Endothelial cell of umbilical vein (primary cell): ENCODE results near the gene COL15A1. TPM values are rescaled to one million over a fixed set of nuclear protein-coding genes. Genes with fewer than 3 reads are reported as not detected.

Experiments
- BruUV-seq: library from RNA; stranded (reverse); fragments of 400-500 nt; replicated peaks from 2 replicates; lab custom pipeline; 2021; lab: Mats Ljungman, UMichigan
- CTCF ChIA-PET: fragments of 300-600, 350-600 bp; sonication (Branson Sonifier 250); formaldehyde crosslinking; loops from one replicate; lab custom pipeline; 2021; ENCODE audit warnings: antibody characterized with exemption, inconsistent platforms; lab: Charles Lee
- POLR2A ChIA-PET: fragments of 300-600, 350-600 bp; sonication (Branson Sonifier 250); formaldehyde crosslinking; loops from one replicate; lab custom pipeline; 2021; ENCODE audit warnings: antibody characterized with exemption, inconsistent platforms; lab: Charles Lee
- DNase-seq: peaks from one replicate; pipeline ENCODE4 v3.0.0-alpha.2; 2011; ENCODE audit warnings: low read depth, low spot score
- FAIRE-seq: peaks from 2 replicates; lab custom pipeline; 2011; peaks lifted over from hg19 to GRCh38; lab: Jason Lieb, UNC
- H2AFZ ChIP-seq: 2 replicates; pipeline ENCODE4 v1.6.0; 2012; ENCODE audit warnings: low read depth, low read length, control low read depth, inconsistent platforms
- H3K27ac ChIP-seq: 2 replicates; pipeline ENCODE4 v1.5.1; 2011; ENCODE audit warnings: low read depth, mild to moderate bottlenecking, control low read depth, low read length, moderate library complexity; ENCODE audit not compliant: insufficient read depth
- H3K27me3 ChIP-seq, 2 experiments: 2 replicates each; pipeline versions ENCODE4 v1.6.0 to v1.6.1; 2011; ENCODE audit warnings: low read length in 2 of 2, mixed read lengths in 1 of 2; ENCODE audit not compliant: control insufficient read depth in 2 of 2, insufficient read depth in 2 of 2
- H3K36me3 ChIP-seq, 2 experiments: 2 replicates in 1 of 2; 3 replicates in 1 of 2; pipeline ENCODE4 v1.5.1; 2011; ENCODE audit warnings: low read length in 2 of 2, mild to moderate bottlenecking in 1 of 2, moderate library complexity in 1 of 2; ENCODE audit not compliant: control insufficient read depth in 2 of 2, insufficient read depth in 2 of 2; ENCODE audit errors: extremely low read depth in 1 of 2
- H3K4me1 ChIP-seq: 3 replicates; pipeline ENCODE4 v1.5.1; 2011; ENCODE audit warnings: mild to moderate bottlenecking, low read length; ENCODE audit not compliant: control insufficient read depth, insufficient read depth; ENCODE audit errors: extremely low read depth
- H3K4me2 ChIP-seq: 2 replicates; pipeline ENCODE4 v1.6.1; 2011; ENCODE audit warnings: low read length, control low read depth, mixed read lengths; ENCODE audit not compliant: insufficient read depth
- H3K4me3 ChIP-seq, 3 experiments: fragments of 200-600 bp in 1 of 3; sonication (generic), shearing (Covaris generic) in 1 of 3; replicated peaks in 1 of 3; 2 replicates each; pipeline ENCODE4 v1.5.1; 2011 to 2016; ENCODE audit warnings: control low read depth in 3 of 3, low read length in 3 of 3, mild to moderate bottlenecking in 2 of 3, inconsistent platforms in 1 of 3, low read depth in 1 of 3, moderate library complexity in 1 of 3; ENCODE audit not compliant: insufficient read depth in 1 of 3
- H3K79me2 ChIP-seq: 2 replicates; pipeline ENCODE4 v1.6.0; 2012; ENCODE audit warnings: low read length, inconsistent platforms; ENCODE audit not compliant: control insufficient read depth, insufficient read depth
- H3K9ac ChIP-seq: replicated peaks from 2 replicates; pipeline ENCODE3; 2011; ENCODE audit warnings: low read length, control low read depth; ENCODE audit not compliant: insufficient read depth; ENCODE audit errors: extremely low read depth
- H3K9me1 ChIP-seq: replicated peaks from 3 replicates; pipeline ENCODE4 v1.6.0; 2011; ENCODE audit warnings: mild to moderate bottlenecking, low read length; ENCODE audit not compliant: control insufficient read depth, insufficient read depth; ENCODE audit errors: extremely low read depth
- H3K9me3 ChIP-seq: replicated peaks from 2 replicates; pipeline ENCODE4 v1.5.1; 2012; ENCODE audit warnings: low read length, inconsistent platforms; ENCODE audit not compliant: control insufficient read depth, insufficient read depth
- H4K20me1 ChIP-seq: replicated peaks from 2 replicates; pipeline ENCODE3; 2011; ENCODE audit warnings: mild to moderate bottlenecking, low read length; ENCODE audit not compliant: control insufficient read depth, insufficient read depth; ENCODE audit errors: extremely low read depth
- CTCF ChIP-seq, 2 donors: IDR thresholded peaks; 1 replicate in 1 of 2; 2 replicates in 1 of 2; pipeline ENCODE4 v1.5.1; 2011; ENCODE audit warnings: low read length in 2 of 2, mild to moderate bottlenecking in 2 of 2, moderate library complexity in 2 of 2, control low read depth in 1 of 2, inconsistent platforms in 1 of 2, low read depth in 1 of 2; ENCODE audit not compliant: insufficient read depth in 1 of 2; ENCODE audit errors: extremely low read depth in 1 of 2
- EZH2 ChIP-seq: IDR thresholded peaks from 2 replicates; pipeline ENCODE4 v1.6.1; 2012; ENCODE audit warnings: borderline replicate concordance, low read depth, mild to moderate bottlenecking, moderate library complexity, low read length, inconsistent platforms; ENCODE audit not compliant: severe bottlenecking
- FOS ChIP-seq: IDR thresholded peaks from 2 replicates; pipeline ENCODE4 v1.6.1; 2011; ENCODE audit warnings: mild to moderate bottlenecking, low read length, moderate library complexity, borderline replicate concordance; ENCODE audit not compliant: insufficient read depth
- GATA2 ChIP-seq: IDR thresholded peaks from 2 replicates; pipeline ENCODE4 v1.7.0; 2011; ENCODE audit warnings: low read depth, mild to moderate bottlenecking, moderate library complexity, mixed read lengths, low read length; ENCODE audit not compliant: insufficient read length, insufficient read depth
- JUN ChIP-seq: IDR thresholded peaks from 2 replicates; pipeline ENCODE4 v1.6.1; 2011; ENCODE audit warnings: borderline replicate concordance, low read depth; ENCODE audit not compliant: insufficient read length, insufficient read depth
- MYC ChIP-seq: IDR thresholded peaks from one replicate; pipeline ENCODE4 v1.6.1; 2011; ENCODE audit warnings: mild to moderate bottlenecking, low read depth, low read length
- POLR2A ChIP-seq: IDR thresholded peaks from 2 replicates; pipeline ENCODE4 v1.6.1; 2012; ENCODE audit warnings: low read depth, mild to moderate bottlenecking, control low read depth, low read length
- POLR2AphosphoS5 ChIP-seq: IDR thresholded peaks from 2 replicates; pipeline ENCODE4 v1.6.1; 2012; ENCODE audit warnings: low read depth, mild to moderate bottlenecking, control low read depth, low read length, moderate library complexity; ENCODE audit not compliant: insufficient read depth
- dilution Hi-C: fragments of 300-500 bp; cut with MboI; formaldehyde crosslinking; loops from one replicate; pipeline ENCODE4 v1.15.0; 2019; ENCODE audit warnings: low sequenced_read_pairs; ENCODE audit not compliant: extremely low pct_ligation_motif_present
- intact Hi-C: fragments of 100-400 bp; cut with micrococcal nuclease; formaldehyde crosslinking; loops from one replicate; pipeline ENCODE4 v1.10.0; 2022
- polyA plus RNA-seq, 4 experiments: library from polyadenylated mRNA; depleted of rRNA in 3 of 4; stranded (reverse) in 3 of 4; unstranded in 1 of 4; fragments of >200 nt; gene quantifications; 2 replicates each; pipeline versions ENCODE4 v1.2.1 to v1.2.3, GENCODE V29; 2011 to 2012; ENCODE audit warnings: missing spikeins in 1 of 4
- total RNA-seq: library from RNA; stranded (reverse); gene quantifications from 2 replicates; pipeline ENCODE4 v1.2.3, GENCODE V29; 2021
- TF ChIP-seq, protein P1 (sequence below): IDR thresholded peaks from 2 replicates; pipeline ENCODE4 v1.6.1; 2011; ENCODE audit not compliant: insufficient read depth, insufficient read length

Gene COL15A1
- total and polyA plus RNA-seq, 2 donors (not counting 3 experiments of a cell fraction or from before 2014, with no cell fraction given): not detected

DNA sequence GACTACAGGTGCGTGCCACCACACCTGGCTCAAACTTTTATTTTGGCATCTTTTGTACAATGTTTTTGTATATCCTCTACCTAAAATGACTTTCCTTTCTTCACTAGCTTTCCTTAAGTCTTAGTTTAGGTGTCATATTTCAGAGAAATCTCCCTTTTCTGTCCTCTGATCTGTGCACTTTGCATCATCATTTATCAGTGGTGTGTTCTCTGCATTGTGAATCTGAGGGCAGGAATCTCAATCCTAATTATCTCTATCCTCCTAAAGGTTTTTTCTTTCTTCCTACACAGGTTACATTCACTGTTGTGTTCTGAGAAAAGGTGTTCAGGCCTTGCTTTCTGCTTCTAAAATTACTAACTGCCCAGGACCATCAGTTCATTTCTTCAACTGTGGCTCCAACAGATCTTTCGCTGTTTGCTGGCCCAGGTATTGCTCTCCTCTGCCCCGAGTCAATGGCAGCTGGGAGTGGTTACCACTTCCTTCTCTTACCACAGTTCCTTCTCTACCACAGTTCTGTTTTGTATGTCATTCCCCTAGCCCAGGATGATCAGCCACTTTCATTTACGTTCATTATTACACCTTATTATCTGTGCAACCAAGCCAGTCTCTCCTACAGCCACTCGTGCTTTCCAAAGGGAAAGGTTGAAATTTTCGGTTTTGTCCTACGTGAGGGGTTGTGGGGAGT, 175.2 kb downstream of the COL15A1 start:
- ChIA-PET POLR2A (no interaction called here), CTCF (no interaction called here)

More for the DNA sequence above, 175.2 kb downstream of the COL15A1 start:
- H3K27me3 ChIP-seq: no peaks in the 10 kb centered on the region
- no peak for TF ChIP-seq POLR2AphosphoS5
- TF ChIP-seq, protein P1, sequence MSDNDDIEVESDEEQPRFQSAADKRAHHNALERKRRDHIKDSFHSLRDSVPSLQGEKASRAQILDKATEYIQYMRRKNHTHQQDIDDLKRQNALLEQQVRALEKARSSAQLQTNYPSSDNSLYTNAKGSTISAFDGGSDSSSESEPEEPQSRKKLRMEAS: no peak
- TF ChIP-seq GATA2: no peak
- TF ChIP-seq FOS: no peak
- TF ChIP-seq EZH2: no peak
- no peak for TF ChIP-seq MYC
- TF ChIP-seq JUN: no peak
- no peak for TF ChIP-seq CTCF (IDR thresholded peaks at IDR 0.05; ENCODE audit: extremely low read depth in 1 of 2, insufficient read depth in 1 of 2, low read depth in 1 of 2, low read length in 2 of 2)
- TF ChIP-seq POLR2A: no peak
- no peaks in the 10 kb centered on the region for H3K79me2 ChIP-seq
- no peak overlapping the region for H3K4me3 ChIP-seq
- H2AFZ ChIP-seq: no peak overlapping the region
- no peak overlapping the region for H3K4me2 ChIP-seq
- no peak for DNase-seq
- no peak overlapping the region for H3K27ac ChIP-seq
- H3K4me1 ChIP-seq: no peaks in the 10 kb centered on the region
- H3K9ac ChIP-seq: no peak overlapping the region
- intact Hi-C loops (no loop called here), dilution Hi-C loops (no loop called here)
- H3K9me1 ChIP-seq: no peaks in the 10 kb centered on the region
- BruUV-seq: no TSS peak
- no peaks in the 10 kb centered on the region for H3K36me3 ChIP-seq
- H4K20me1 ChIP-seq: peaks cover 7% of the 10 kb centered on the region
- H3K9me3 ChIP-seq: no peaks in the 10 kb centered on the region
- no peak for FAIRE-seq
